WTC11 (cell line): ENCODE data around the gene P2RX2. TPM values are rescaled to one million over a fixed set of nuclear protein-coding genes. Genes with fewer than 3 reads are reported as not detected.
A peak's percentile ranks its signal among the peaks of the same experiment; 100 is the strongest.

Source experiments
- ATAC-seq: fragments of 200-7000 bp; cut with Tn5 transposase; 2 replicates; pipeline ENCODE4 v1.10.0; 2021; ENCODE audit warnings: mild to moderate bottlenecking, moderate library complexity
- CTCF ChIA-PET: fragments of 300-600 bp; sonication (Branson Sonifier 250); formaldehyde crosslinking; loops from one replicate; lab custom pipeline; 2021; ENCODE audit warnings: antibody characterized with exemption; lab: Charles Lee
- POLR2A ChIA-PET: fragments of 350-600 bp; sonication (Branson Sonifier 250); formaldehyde crosslinking; loops from one replicate; lab custom pipeline; 2021; ENCODE audit warnings: antibody characterized with exemption; lab: Charles Lee
- DNase-seq: peaks from one replicate; pipeline ENCODE4 v3.0.0; 2021; ENCODE audit warnings: low spot score
- H3K27ac Mint-ChIP-seq: 2 replicates; pipeline ENCODE4 v1.8.0; 2021; ENCODE audit warnings: mixed read lengths
- H3K27me3 Mint-ChIP-seq: 2 replicates; pipeline ENCODE4 v1.8.0; 2021; ENCODE audit warnings: low read depth, mild to moderate bottlenecking, moderate library complexity, mixed read lengths
- H3K36me3 Mint-ChIP-seq: 2 replicates; pipeline ENCODE4 v1.8.0; 2021; ENCODE audit warnings: mixed read lengths
- H3K4me1 Mint-ChIP-seq: 2 replicates; pipeline ENCODE4 v1.8.0; 2022; ENCODE audit warnings: mixed read lengths
- H3K4me3 Mint-ChIP-seq: 2 replicates; pipeline ENCODE4 v1.8.0; 2021; ENCODE audit warnings: mild to moderate bottlenecking, moderate library complexity, mixed read lengths
- H3K9me3 Mint-ChIP-seq: 2 replicates; pipeline ENCODE4 v1.8.0; 2021; ENCODE audit warnings: mixed read lengths
- ATF1 ChIP-seq: sonication (generic); formaldehyde crosslinking; IDR thresholded peaks from 2 replicates; pipeline ENCODE4 v1.8.1; 2023; ENCODE audit warnings: mild to moderate bottlenecking, moderate library complexity, missing genetic modification reagents
- CREM ChIP-seq: sonication (generic); formaldehyde crosslinking; IDR thresholded peaks from 2 replicates; pipeline ENCODE4 v1.8.1; 2022; ENCODE audit warnings: mild to moderate bottlenecking, missing genetic modification reagents, moderate library complexity
- ELF4 ChIP-seq: sonication (generic); formaldehyde crosslinking; IDR thresholded peaks from 2 replicates; pipeline ENCODE4 v1.8.1; 2022; ENCODE audit warnings: low read depth, mild to moderate bottlenecking, moderate library complexity, missing genetic modification reagents
- FOXP1 ChIP-seq: sonication (generic); formaldehyde crosslinking; IDR thresholded peaks from 2 replicates; pipeline ENCODE4 v1.8.0; 2022; ENCODE audit warnings: missing genetic modification reagents, mild to moderate bottlenecking, moderate library complexity, borderline replicate concordance
- GRHL2 ChIP-seq: fragments of 250-450 bp; sonication (Bioruptor Pico); IDR thresholded peaks from 2 replicates; pipeline ENCODE4 v1.8.0; 2022; ENCODE audit warnings: mild to moderate bottlenecking, moderate library complexity; ENCODE audit not compliant: insufficient replicate concordance, severe bottlenecking
- IRF2 ChIP-seq: sonication (generic); formaldehyde crosslinking; IDR thresholded peaks from 2 replicates; pipeline ENCODE4 v1.8.0; 2022; ENCODE audit warnings: low read depth, missing genetic modification reagents, borderline replicate concordance
- JAZF1 ChIP-seq: fragments of 250-450 bp; sonication (Bioruptor Pico); IDR thresholded peaks from 2 replicates; pipeline ENCODE4 v1.9.0; 2021; ENCODE audit warnings: moderate library complexity, mild to moderate bottlenecking, inconsistent platforms
- JUN ChIP-seq: sonication (generic); formaldehyde crosslinking; IDR thresholded peaks from 2 replicates; pipeline ENCODE4 v1.8.0; 2023; ENCODE audit warnings: mild to moderate bottlenecking, missing genetic modification reagents
- OVOL2 ChIP-seq: fragments of 250-450 bp; sonication (Bioruptor Pico); IDR thresholded peaks from 2 replicates; pipeline ENCODE4 v1.9.0; 2021; ENCODE audit warnings: mild to moderate bottlenecking, borderline replicate concordance
- TEAD1 ChIP-seq: sonication (generic); formaldehyde crosslinking; IDR thresholded peaks from 2 replicates; pipeline ENCODE4 v1.8.0; 2022; ENCODE audit warnings: mild to moderate bottlenecking, missing genetic modification reagents
- TEAD4 ChIP-seq: sonication (generic); formaldehyde crosslinking; IDR thresholded peaks from 2 replicates; pipeline ENCODE4 v1.8.0; 2022; ENCODE audit warnings: mild to moderate bottlenecking, missing genetic modification reagents
- ZNF121 ChIP-seq: sonication (generic); formaldehyde crosslinking; IDR thresholded peaks from 2 replicates; pipeline ENCODE4 v1.8.0; 2023; ENCODE audit warnings: missing genetic modification reagents
- ZNF317 ChIP-seq: sonication (generic); formaldehyde crosslinking; IDR thresholded peaks from 2 replicates; pipeline ENCODE4 v1.8.1; 2023; ENCODE audit warnings: low read depth, mild to moderate bottlenecking, moderate library complexity, missing genetic modification reagents, borderline replicate concordance
- ZNF416 ChIP-seq: fragments of 250-450 bp; sonication (Bioruptor Pico); IDR thresholded peaks from 2 replicates; pipeline ENCODE4 v1.9.0; 2021; ENCODE audit warnings: mild to moderate bottlenecking, inconsistent platforms
- ZNF671 ChIP-seq: fragments of 250-450 bp; sonication (Bioruptor Pico); IDR thresholded peaks from 2 replicates; pipeline ENCODE4 v1.8.0; 2021; ENCODE audit warnings: mild to moderate bottlenecking
- total RNA-seq: library from RNA; stranded (reverse); gene quantifications from 3 replicates; pipeline ENCODE4 v1.2.3, GENCODE V29; 2021
- TF ChIP-seq, protein P1 (sequence below): sonication (generic); formaldehyde crosslinking; conservative IDR thresholded peaks from 2 replicates; pipeline ENCODE4 v1.8.1; 2022; ENCODE audit warnings: mild to moderate bottlenecking, missing genetic modification reagents
- TF ChIP-seq, protein P2 (sequence below): sonication (generic); formaldehyde crosslinking; IDR thresholded peaks from 2 replicates; pipeline ENCODE4 v1.8.0; 2022; ENCODE audit warnings: missing genetic modification reagents
- TF ChIP-seq, protein P3 (sequence below): sonication (generic); formaldehyde crosslinking; IDR thresholded peaks from 2 replicates; pipeline ENCODE4 v1.8.0; 2023; ENCODE audit warnings: missing genetic modification reagents
- TF ChIP-seq, protein P4 (sequence below): sonication (generic); formaldehyde crosslinking; IDR thresholded peaks from 2 replicates; pipeline ENCODE4 v1.8.1; 2022; ENCODE audit warnings: mild to moderate bottlenecking, missing genetic modification reagents, moderate library complexity, borderline replicate concordance

The P2RX2 gene
- total RNA-seq, 1 experiment from 2014 or later: 2.1 TPM

DNA sequence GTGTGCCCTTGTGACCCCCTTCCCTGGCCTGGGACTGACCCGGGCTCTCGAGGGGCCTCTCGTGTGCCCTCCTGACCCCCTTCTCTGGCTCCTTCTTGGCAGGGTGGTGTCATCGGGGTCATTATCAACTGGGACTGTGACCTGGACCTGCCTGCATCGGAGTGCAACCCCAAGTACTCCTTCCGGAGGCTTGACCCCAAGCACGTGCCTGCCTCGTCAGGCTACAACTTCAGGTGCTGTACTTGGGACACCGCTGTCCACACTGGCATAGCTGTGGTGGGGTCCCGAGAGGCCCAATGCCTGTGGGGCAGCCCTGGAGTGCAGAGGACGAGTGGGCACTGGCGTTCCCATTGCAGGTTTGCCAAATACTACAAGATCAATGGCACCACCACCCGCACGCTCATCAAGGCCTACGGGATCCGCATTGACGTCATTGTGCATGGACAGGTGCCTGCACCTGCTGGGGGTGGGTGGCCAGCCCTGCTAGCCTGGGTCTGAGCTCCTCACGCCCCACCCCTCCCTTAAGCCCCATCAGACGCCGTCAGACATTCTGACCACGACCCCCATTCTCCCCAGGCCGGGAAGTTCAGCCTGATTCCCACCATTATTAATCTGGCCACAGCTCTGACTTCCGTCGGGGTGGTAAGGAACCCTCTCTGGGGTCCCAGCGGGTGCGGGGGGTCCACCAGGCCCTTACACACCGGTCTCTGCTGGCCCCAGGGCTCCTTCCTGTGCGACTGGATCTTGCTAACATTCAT, 2.5 kb downstream of the P2RX2 start:
- Mint-ChIP-seq H3K4me1 (peaks cover 5% of the 10 kb centered on the region), H3K27ac (no peak overlapping the region), H3K36me3 (peaks cover 11% of the 10 kb centered on the region), H3K4me3 (no peak overlapping the region), H3K9me3 (no peaks in the 10 kb centered on the region), H3K27me3 (peaks cover 32% of the 10 kb centered on the region)
- TF ChIP-seq ATF1 (CRISPR knock-in tag): no peak
- TF ChIP-seq OVOL2 (CRISPR knock-in tag): no peak
- ChIA-PET POLR2A (interaction anchor here (1.3 kb wide), 1 partner anchor 8 kb away, joined by 4 read pairs; no protein-coding TSS in a partner anchor), CTCF (interaction anchor here (0.9 to 4.6 kb wide), 5 partner anchors 18 to 207 kb away, joined by 3 to 18 read pairs (median 7); no protein-coding TSS in a partner anchor)
- ATAC-seq (no peak), DNase-seq (no peak)

DNA sequence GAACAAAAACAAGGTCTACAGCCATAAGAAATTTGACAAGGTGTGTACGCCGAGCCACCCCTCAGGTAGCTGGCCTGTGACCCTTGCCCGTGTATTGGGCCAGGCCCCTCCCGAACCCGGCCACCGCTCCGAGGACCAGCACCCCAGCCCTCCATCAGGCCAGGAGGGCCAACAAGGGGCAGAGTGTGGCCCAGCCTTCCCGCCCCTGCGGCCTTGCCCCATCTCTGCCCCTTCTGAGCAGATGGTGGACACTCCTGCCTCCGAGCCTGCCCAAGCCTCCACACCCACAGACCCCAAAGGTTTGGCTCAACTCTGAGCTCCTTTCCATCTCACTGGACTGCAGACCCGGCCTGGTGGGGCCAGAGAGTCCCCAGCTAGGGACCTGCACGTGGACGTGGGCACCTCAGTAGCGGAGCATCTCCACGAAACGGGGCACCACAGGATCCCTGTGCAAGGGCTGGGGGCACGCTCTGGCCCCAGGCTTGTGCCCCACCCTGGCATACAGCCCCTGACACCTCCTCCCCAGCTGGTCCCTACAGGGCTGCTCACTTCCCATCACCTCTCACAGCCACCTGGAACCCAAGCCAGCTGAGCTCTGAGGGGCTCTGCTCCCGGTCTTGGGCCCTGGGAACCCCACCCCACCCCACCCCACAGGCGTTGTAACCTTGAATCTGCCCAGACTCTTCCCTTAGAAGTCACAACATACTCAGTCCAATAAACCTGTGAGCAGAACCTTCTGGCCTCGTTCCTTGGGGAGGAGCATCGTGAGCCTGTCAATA, 3.3 kb downstream of the P2RX2 start:
- peaks cover 24% of the 10 kb centered on the region for H3K27me3 Mint-ChIP-seq
- no peak for ATAC-seq
- CTCF ChIA-PET: interaction anchor here (0.9 to 4.6 kb wide), 5 partner anchors 17 to 207 kb away, joined by 3 to 18 read pairs (median 7); no protein-coding TSS in a partner anchor
- H3K36me3 Mint-ChIP-seq: peaks cover 12% of the 10 kb centered on the region
- H3K9me3 Mint-ChIP-seq: no peaks in the 10 kb centered on the region
- peaks cover 5% of the 10 kb centered on the region for H3K4me1 Mint-ChIP-seq
- POLR2A ChIA-PET: no interaction called here
- TF ChIP-seq, protein P1, sequence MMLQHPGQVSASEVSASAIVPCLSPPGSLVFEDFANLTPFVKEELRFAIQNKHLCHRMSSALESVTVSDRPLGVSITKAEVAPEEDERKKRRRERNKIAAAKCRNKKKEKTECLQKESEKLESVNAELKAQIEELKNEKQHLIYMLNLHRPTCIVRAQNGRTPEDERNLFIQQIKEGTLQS (CRISPR knock-in tag): no peak
- H3K27ac Mint-ChIP-seq: no peak overlapping the region
- DNase-seq: no peak
- H3K4me3 Mint-ChIP-seq: no peak overlapping the region

DNA sequence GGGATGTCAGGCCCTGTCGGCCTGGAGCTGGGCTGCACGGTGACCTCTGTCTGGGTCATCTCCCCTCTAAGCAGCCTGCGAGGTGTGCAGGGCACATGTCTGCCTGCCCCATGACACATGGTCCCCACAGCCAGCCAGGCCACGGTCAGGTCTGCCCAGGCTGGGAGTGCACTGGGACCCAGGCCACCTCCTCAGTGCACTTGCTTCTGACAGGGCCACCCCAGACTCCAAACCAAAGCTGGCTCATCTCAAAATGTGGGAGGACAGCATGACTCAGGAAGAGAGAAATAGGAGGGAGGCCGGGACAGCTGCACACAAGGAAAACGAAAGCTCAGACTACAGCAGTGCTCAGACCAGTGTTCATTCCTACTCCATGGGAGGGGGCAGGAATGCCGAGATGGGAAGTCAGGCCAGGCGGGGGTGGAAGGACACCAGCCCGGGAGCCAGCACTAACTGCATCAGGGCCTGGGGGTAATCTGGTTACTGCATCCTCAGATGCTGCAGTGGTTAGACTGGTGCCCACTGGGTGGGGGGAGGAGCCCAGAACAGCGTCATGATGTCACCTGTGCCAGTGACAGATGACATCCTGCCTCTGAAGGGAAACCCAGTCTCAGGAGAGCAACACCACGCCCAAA, 4.0 kb downstream of the P2RX2 start:
- H3K27me3 Mint-ChIP-seq: peaks cover 17% of the 10 kb centered on the region
- TF ChIP-seq ZNF671 (no peak), CREM (CRISPR knock-in tag) (no peak), TEAD1 (CRISPR knock-in tag) (no peak), JUN (CRISPR knock-in tag) (no peak), IRF2 (CRISPR knock-in tag) (no peak), ELF4 (CRISPR knock-in tag) (no peak), JAZF1 (no peak), ZNF121 (CRISPR knock-in tag) (no peak), TEAD4 (CRISPR knock-in tag) (no peak), FOXP1 (CRISPR knock-in tag) (no peak), ATF1 (CRISPR knock-in tag) (no peak), ZNF317 (CRISPR knock-in tag) (no peak), GRHL2 (CRISPR knock-in tag) (no peak), ZNF416 (CRISPR knock-in tag) (no peak)
- TF ChIP-seq, protein P2, sequence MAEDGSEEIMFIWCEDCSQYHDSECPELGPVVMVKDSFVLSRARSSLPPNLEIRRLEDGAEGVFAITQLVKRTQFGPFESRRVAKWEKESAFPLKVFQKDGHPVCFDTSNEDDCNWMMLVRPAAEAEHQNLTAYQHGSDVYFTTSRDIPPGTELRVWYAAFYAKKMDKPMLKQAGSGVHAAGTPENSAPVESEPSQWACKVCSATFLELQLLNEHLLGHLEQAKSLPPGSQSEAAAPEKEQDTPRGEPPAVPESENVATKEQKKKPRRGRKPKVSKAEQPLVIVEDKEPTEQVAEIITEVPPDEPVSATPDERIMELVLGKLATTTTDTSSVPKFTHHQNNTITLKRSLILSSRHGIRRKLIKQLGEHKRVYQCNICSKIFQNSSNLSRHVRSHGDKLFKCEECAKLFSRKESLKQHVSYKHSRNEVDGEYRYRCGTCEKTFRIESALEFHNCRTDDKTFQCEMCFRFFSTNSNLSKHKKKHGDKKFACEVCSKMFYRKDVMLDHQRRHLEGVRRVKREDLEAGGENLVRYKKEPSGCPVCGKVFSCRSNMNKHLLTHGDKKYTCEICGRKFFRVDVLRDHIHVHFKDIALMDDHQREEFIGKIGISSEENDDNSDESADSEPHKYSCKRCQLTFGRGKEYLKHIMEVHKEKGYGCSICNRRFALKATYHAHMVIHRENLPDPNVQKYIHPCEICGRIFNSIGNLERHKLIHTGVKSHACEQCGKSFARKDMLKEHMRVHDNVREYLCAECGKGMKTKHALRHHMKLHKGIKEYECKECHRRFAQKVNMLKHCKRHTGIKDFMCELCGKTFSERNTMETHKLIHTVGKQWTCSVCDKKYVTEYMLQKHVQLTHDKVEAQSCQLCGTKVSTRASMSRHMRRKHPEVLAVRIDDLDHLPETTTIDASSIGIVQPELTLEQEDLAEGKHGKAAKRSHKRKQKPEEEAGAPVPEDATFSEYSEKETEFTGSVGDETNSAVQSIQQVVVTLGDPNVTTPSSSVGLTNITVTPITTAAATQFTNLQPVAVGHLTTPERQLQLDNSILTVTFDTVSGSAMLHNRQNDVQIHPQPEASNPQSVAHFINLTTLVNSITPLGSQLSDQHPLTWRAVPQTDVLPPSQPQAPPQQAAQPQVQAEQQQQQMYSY (CRISPR knock-in tag): no peak
- TF ChIP-seq, protein P3, sequence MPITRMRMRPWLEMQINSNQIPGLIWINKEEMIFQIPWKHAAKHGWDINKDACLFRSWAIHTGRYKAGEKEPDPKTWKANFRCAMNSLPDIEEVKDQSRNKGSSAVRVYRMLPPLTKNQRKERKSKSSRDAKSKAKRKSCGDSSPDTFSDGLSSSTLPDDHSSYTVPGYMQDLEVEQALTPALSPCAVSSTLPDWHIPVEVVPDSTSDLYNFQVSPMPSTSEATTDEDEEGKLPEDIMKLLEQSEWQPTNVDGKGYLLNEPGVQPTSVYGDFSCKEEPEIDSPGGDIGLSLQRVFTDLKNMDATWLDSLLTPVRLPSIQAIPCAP (CRISPR knock-in tag): no peak
- TF ChIP-seq, protein P4, sequence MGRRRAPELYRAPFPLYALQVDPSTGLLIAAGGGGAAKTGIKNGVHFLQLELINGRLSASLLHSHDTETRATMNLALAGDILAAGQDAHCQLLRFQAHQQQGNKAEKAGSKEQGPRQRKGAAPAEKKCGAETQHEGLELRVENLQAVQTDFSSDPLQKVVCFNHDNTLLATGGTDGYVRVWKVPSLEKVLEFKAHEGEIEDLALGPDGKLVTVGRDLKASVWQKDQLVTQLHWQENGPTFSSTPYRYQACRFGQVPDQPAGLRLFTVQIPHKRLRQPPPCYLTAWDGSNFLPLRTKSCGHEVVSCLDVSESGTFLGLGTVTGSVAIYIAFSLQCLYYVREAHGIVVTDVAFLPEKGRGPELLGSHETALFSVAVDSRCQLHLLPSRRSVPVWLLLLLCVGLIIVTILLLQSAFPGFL (CRISPR knock-in tag): no peak
- CTCF ChIA-PET: interaction anchor here (1.1 to 4.6 kb wide), 3 partner anchors 16 to 146 kb away, joined by 3 to 18 read pairs (median 14); no protein-coding TSS in a partner anchor
- ATAC-seq (no peak), DNase-seq (no peak)
- H3K27ac Mint-ChIP-seq: peak overlapping the region; percentile 79
- peaks cover 5% of the 10 kb centered on the region for H3K4me1 Mint-ChIP-seq
- peaks cover 12% of the 10 kb centered on the region for H3K36me3 Mint-ChIP-seq
- POLR2A ChIA-PET: no interaction called here
- H3K9me3 Mint-ChIP-seq: no peaks in the 10 kb centered on the region
- H3K4me3 Mint-ChIP-seq: no peak overlapping the region
